Measurements from ENCODE around the gene COX4I1.

The COX4I1 gene

GRCh38 chr16:85821390-85822135, 22.1 kb downstream of the COX4I1 start:
- H3K9me3 Mint-ChIP-seq: no peaks in the 10 kb centered on the region
- no peaks in the 10 kb centered on the region for H3K36me3 Mint-ChIP-seq
- H3K4me3 Mint-ChIP-seq: no peak overlapping the region
- DNase-seq (ENCODE audit: low spot score in 2 of 2): peak; percentile 87 to 92
- ATAC-seq: peak; percentile 86
- no peak overlapping the region for H3K27ac Mint-ChIP-seq
- peaks cover 12% of the 10 kb centered on the region for H3K4me1 Mint-ChIP-seq

DNA sequence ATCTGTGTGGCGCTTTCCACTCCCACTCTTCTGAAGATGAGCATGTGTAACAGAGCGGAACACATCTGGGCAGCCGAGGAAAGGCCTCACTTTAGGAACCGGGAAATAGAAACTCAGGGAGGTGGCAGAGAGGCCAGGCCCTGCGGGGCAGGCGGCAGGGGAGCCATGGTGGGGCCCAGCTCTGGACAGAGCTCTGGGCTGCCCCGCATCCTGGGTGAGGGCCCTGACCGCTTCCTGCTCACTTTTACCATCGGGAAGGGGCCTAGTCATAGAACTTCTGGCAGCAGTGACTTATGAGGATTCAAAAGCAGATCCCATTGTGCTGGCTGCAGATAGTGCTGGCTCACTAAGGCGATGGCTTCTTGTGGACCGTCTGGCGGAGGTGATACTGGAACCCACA, 22.6 kb downstream of the COX4I1 start:
- no peaks in the 10 kb centered on the region for H3K36me3 Mint-ChIP-seq
- DNase-seq (ENCODE audit: low spot score in 2 of 2) (no peak), ATAC-seq (no peak)
- no peak overlapping the region for H3K4me3 Mint-ChIP-seq
- no peak overlapping the region for H3K27ac Mint-ChIP-seq
- H3K9me3 Mint-ChIP-seq: no peaks in the 10 kb centered on the region
- peaks cover 12% of the 10 kb centered on the region for H3K4me1 Mint-ChIP-seq

- H3K9me3 Mint-ChIP-seq: no peaks in the 10 kb centered on the region
- H3K4me3 Mint-ChIP-seq: no peak overlapping the region
- DNase-seq (ENCODE audit: low spot score in 2 of 2) (no peak), ATAC-seq (no peak)
- no peaks in the 10 kb centered on the region for H3K36me3 Mint-ChIP-seq
- no peak overlapping the region for H3K27ac Mint-ChIP-seq
- H3K4me1 Mint-ChIP-seq: peaks cover 13% of the 10 kb centered on the region
These were observed 23.9 kb downstream of the COX4I1 start for GRCh38 chr16:85823328-85823920.

- H3K4me3 Mint-ChIP-seq: no peak overlapping the region
- H3K4me1 Mint-ChIP-seq: peaks cover 19% of the 10 kb centered on the region
- peaks cover 4% of the 10 kb centered on the region for H3K9me3 Mint-ChIP-seq
- no peak for ATAC-seq
- no peaks in the 10 kb centered on the region for H3K36me3 Mint-ChIP-seq
- DNase-seq (ENCODE audit: low spot score in 2 of 2): no peak
- H3K27ac Mint-ChIP-seq: no peak overlapping the region
These were observed 25.0 kb downstream of the COX4I1 start for GRCh38 chr16:85824161-85825135.

DNA sequence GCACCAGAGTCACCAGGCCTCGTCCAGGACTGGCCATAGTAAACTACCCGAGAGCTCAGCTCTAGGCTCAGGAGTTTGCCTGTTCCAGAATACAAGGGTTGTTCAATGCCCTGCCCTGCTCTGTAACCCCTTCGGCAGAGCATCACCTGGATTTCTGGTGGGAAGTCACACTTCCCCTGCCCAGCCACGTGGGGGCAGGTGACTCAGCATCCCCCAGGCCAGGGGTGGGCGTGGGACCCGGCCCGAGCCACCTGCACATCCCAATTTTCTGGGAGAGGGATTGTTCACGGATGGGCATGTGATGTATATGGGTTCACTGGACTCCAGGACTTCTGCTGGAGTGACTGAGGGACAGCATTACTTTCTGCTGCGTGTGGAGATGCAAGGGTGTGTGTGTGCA, 25.8 kb downstream of the COX4I1 start:
- no peak overlapping the region for H3K4me3 Mint-ChIP-seq
- H3K9me3 Mint-ChIP-seq: peaks cover 4% of the 10 kb centered on the region
- H3K27ac Mint-ChIP-seq: no peak overlapping the region
- H3K36me3 Mint-ChIP-seq: no peaks in the 10 kb centered on the region
- no peak for DNase-seq (ENCODE audit: low spot score in 2 of 2)
- peaks cover 21% of the 10 kb centered on the region for H3K4me1 Mint-ChIP-seq
- ATAC-seq: no peak

DNA sequence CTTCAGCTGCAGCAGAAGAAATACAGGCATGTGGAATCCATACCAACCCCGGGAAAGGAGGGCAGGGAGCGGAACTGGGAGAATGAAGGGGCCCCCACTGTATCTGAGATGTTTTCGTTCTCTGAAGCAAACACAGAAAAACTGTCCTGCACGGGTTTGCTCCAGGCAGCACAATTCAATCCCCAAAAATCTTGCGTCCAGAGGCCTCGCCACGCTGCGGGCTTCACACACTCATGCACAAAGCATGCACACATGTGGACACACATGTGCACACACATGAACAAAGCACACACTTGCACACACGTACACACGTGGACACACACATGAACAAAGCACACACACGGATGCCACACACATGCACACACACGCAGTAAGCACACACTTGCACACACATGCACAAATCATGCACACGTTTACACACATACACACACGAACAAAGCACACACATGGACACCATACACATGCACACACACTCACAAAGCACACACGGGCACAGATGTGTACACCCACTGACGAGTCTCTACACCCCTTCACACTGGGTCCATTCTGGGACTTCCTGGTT, 27.3 kb downstream of the COX4I1 start:
- Mint-ChIP-seq H3K4me3 (no peak overlapping the region), H3K36me3 (no peaks in the 10 kb centered on the region), H3K27ac (no peak overlapping the region), H3K9me3 (peaks cover 4% of the 10 kb centered on the region), H3K4me1 (peaks cover 18% of the 10 kb centered on the region)
- ATAC-seq (no peak), DNase-seq (ENCODE audit: low spot score in 2 of 2) (no peak)

DNA sequence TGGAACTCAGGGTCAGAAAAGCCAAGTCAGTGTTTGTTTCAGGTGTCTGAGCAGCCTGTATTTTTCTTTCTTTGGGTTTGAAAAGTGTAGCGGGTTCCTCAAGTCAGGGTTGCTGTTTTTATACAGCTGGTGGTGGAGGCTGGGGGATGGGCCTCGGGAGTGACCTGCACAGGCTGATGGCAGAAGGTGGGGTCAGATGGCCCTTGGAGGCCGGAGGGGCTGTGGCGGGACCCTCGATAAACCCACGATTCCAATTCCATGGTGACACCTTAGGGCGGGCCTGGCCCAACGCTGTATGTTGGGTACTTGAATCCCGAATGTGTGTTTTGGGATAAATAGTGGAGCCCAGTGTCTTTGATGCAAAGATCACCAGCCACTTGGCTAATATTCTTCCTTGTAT, 28.7 kb downstream of the COX4I1 start:
- peaks cover 15% of the 10 kb centered on the region for H3K4me1 Mint-ChIP-seq
- no peak for DNase-seq (ENCODE audit: low spot score in 2 of 2)
- H3K36me3 Mint-ChIP-seq: no peaks in the 10 kb centered on the region
- H3K9me3 Mint-ChIP-seq: peaks cover 4% of the 10 kb centered on the region
- no peak for ATAC-seq
- H3K27ac Mint-ChIP-seq: no peak overlapping the region
- no peak overlapping the region for H3K4me3 Mint-ChIP-seq

DNA sequence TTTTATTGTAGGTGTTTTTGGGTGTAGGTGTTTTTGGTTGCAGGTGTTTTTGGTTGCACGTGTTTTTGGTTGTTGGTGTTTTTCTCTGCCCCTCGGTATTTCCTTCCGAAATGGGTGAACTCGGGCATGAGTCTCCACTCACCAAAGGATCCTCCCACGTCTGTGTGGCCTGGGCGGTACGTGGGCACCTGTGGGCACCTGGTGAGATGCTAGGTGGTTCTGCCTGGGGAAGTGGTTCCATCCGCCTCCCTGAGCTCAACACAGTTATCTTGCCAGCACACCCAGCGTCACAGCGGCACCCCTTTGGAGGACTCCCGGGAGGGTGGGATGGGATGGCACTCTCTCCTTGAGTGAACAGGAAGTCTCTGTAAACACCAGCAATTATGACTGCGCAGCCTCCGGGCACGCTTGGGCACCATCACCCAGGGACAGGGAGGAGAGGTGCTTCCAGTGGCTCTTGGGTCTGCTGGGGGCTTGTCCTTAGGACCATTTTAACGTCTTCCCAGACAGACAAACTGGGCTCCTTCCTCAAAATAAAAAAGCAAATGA, 29.8 kb downstream of the COX4I1 start:
- no peaks in the 10 kb centered on the region for H3K36me3 Mint-ChIP-seq
- ATAC-seq: no peak
- H3K4me3 Mint-ChIP-seq: peak overlapping the region; percentile 23
- DNase-seq (ENCODE audit: low spot score in 2 of 2): no peak
- no peak overlapping the region for H3K27ac Mint-ChIP-seq
- H3K9me3 Mint-ChIP-seq: peaks cover 7% of the 10 kb centered on the region
- peaks cover 15% of the 10 kb centered on the region for H3K4me1 Mint-ChIP-seq

- Mint-ChIP-seq H3K4me3 (peak overlapping the region; percentile 23), H3K27ac (no peak overlapping the region), H3K9me3 (peaks cover 7% of the 10 kb centered on the region), H3K36me3 (no peaks in the 10 kb centered on the region), H3K4me1 (peaks cover 15% of the 10 kb centered on the region)
- ATAC-seq: no peak
- no peak for DNase-seq (ENCODE audit: low spot score in 2 of 2)
These were observed 30.4 kb downstream of the COX4I1 start for GRCh38 chr16:85829751-85830445.

GRCh38 chr16:85830821-85831220, 31.3 kb downstream of the COX4I1 start:
- ATAC-seq (no peak), DNase-seq (ENCODE audit: low spot score in 2 of 2) (no peak)
- Mint-ChIP-seq H3K27ac (no peak overlapping the region), H3K4me1 (peaks cover 15% of the 10 kb centered on the region), H3K9me3 (peaks cover 7% of the 10 kb centered on the region), H3K4me3 (no peak overlapping the region), H3K36me3 (no peaks in the 10 kb centered on the region)

GRCh38 chr16:85832570-85833218, 33.2 kb downstream of the COX4I1 start:
- peaks cover 7% of the 10 kb centered on the region for H3K9me3 Mint-ChIP-seq
- peaks cover 15% of the 10 kb centered on the region for H3K4me1 Mint-ChIP-seq
- H3K4me3 Mint-ChIP-seq: no peak overlapping the region
- ATAC-seq (no peak), DNase-seq (ENCODE audit: low spot score in 2 of 2) (no peak)
- no peaks in the 10 kb centered on the region for H3K36me3 Mint-ChIP-seq
- H3K27ac Mint-ChIP-seq: no peak overlapping the region

GRCh38 chr16:85833219-85833920, 33.9 kb downstream of the COX4I1 start:
- DNase-seq (ENCODE audit: low spot score in 2 of 2) (no peak), ATAC-seq (no peak)
- Mint-ChIP-seq H3K27ac (no peak overlapping the region), H3K4me1 (peaks cover 15% of the 10 kb centered on the region), H3K4me3 (no peak overlapping the region), H3K9me3 (peaks cover 7% of the 10 kb centered on the region), H3K36me3 (no peaks in the 10 kb centered on the region)

- H3K27ac Mint-ChIP-seq: no peak overlapping the region
- DNase-seq (ENCODE audit: low spot score in 2 of 2): no peak
- peaks cover 2% of the 10 kb centered on the region for H3K4me1 Mint-ChIP-seq
- H3K9me3 Mint-ChIP-seq: peaks cover 2% of the 10 kb centered on the region
- no peaks in the 10 kb centered on the region for H3K36me3 Mint-ChIP-seq
- H3K4me3 Mint-ChIP-seq: no peak overlapping the region
- no peak for ATAC-seq
These were observed 35.2 kb downstream of the COX4I1 start for GRCh38 chr16:85834741-85835140.

Measured in stimulated activated effector memory CD8-positive, alpha-beta T cell treated with anti-CD3 and anti-CD28 coated beads, Interleukin-12 subunit alpha, Interleukin-12 subunit beta, amount 100 ng/mL, for 72 hours (primary cell).